Activated B cell treated with CpG ODN at 0.5 μM for 24 hours (primary cell): Measurements from ENCODE around the gene CAPN15. TPM values are rescaled to one million over a fixed set of nuclear protein-coding genes. Genes with fewer than 3 reads are reported as not detected.

Source experiments
- ATAC-seq: fragments of 200-7000 bp; cut with Tn5 transposase; one replicate; pipeline ENCODE4 v1.10.0; 2021; ENCODE audit warnings: low read depth, mild to moderate bottlenecking, moderate library complexity
- CTCF ChIA-PET: fragments of 350-600 bp; sonication (Branson Sonifier 250); formaldehyde crosslinking; loops from one replicate; lab custom pipeline; 2021; ENCODE audit warnings: antibody characterized with exemption; lab: Charles Lee
- POLR2A ChIA-PET: fragments of 350-600 bp; sonication (Branson Sonifier 250); formaldehyde crosslinking; loops from one replicate; lab custom pipeline; 2021; ENCODE audit warnings: antibody characterized with exemption; lab: Charles Lee
- DNase-seq: peaks from one replicate; pipeline ENCODE4 v3.0.0; 2022
- H3K27ac Mint-ChIP-seq: one replicate; pipeline ENCODE4 v1.8.0; 2020; ENCODE audit warnings: mixed read lengths
- H3K27me3 Mint-ChIP-seq: one replicate; pipeline ENCODE4 v1.8.0; 2021; ENCODE audit warnings: mixed read lengths
- H3K36me3 Mint-ChIP-seq: one replicate; pipeline ENCODE4 v1.8.0; 2021; ENCODE audit warnings: low read depth, mixed read lengths
- H3K4me1 Mint-ChIP-seq: one replicate; pipeline ENCODE4 v1.8.0; 2021; ENCODE audit warnings: mixed read lengths
- H3K4me3 Mint-ChIP-seq: one replicate; pipeline ENCODE4 v1.8.0; 2020; ENCODE audit warnings: mild to moderate bottlenecking, mixed read lengths
- H3K9me3 Mint-ChIP-seq: one replicate; pipeline ENCODE4 v1.8.0; 2020; ENCODE audit warnings: mixed read lengths
- CTCF ChIP-seq: fragments of 200-600 bp; IDR thresholded peaks from one replicate; pipeline ENCODE4 v1.8.0; 2022; ENCODE audit warnings: antibody characterized with exemption, mild to moderate bottlenecking
- intact Hi-C: fragments of 100-400 bp; cut with micrococcal nuclease; formaldehyde crosslinking; loops from one replicate; pipeline ENCODE4 v1.15.1; 2024
- total RNA-seq: library from RNA; stranded (reverse); gene quantifications from 2 replicates; pipeline ENCODE4 v1.2.3, GENCODE V29; 2022

CAPN15 gene
- total RNA-seq, 1 donor from 2014 or later: 95.1 TPM

- POLR2A ChIA-PET: no interaction called here
Observed at GRCh38 chr16:507996-508395, 19.5 kb upstream of the CAPN15 start.

GRCh38 chr16:508884-509736, 18.4 kb upstream of the CAPN15 start:
- Mint-ChIP-seq H3K9me3 (no peaks in the 10 kb centered on the region), H3K4me1 (no peaks in the 10 kb centered on the region), H3K27ac (no peak overlapping the region), H3K27me3 (no peaks in the 10 kb centered on the region), H3K36me3 (peaks cover 6% of the 10 kb centered on the region), H3K4me3 (no peak overlapping the region)
- DNase-seq (no peak), ATAC-seq (no peak)
- ChIA-PET CTCF (no interaction called here), POLR2A (interaction anchor here (0.6 kb wide), 1 partner anchor 370 kb away, joined by 6 read pairs; no protein-coding TSS in a partner anchor)
- no peak for TF ChIP-seq CTCF
- intact Hi-C loops: no loop called here

More at GRCh38 chr16:507996-508395, 19.5 kb upstream of the CAPN15 start:
- ATAC-seq (no peak), DNase-seq (no peak)
- intact Hi-C loops: no loop called here
- no peaks in the 10 kb centered on the region for H3K9me3 Mint-ChIP-seq
- no peaks in the 10 kb centered on the region for H3K4me1 Mint-ChIP-seq
- H3K4me3 Mint-ChIP-seq: no peak overlapping the region
- no peaks in the 10 kb centered on the region for H3K27me3 Mint-ChIP-seq
- H3K36me3 Mint-ChIP-seq: peaks cover 4% of the 10 kb centered on the region
- no peak overlapping the region for H3K27ac Mint-ChIP-seq
- CTCF ChIA-PET: no interaction called here
- no peak for TF ChIP-seq CTCF

- peaks cover 10% of the 10 kb centered on the region for H3K36me3 Mint-ChIP-seq
- no peak overlapping the region for H3K4me3 Mint-ChIP-seq
- TF ChIP-seq CTCF: no peak
- H3K27ac Mint-ChIP-seq: no peak overlapping the region
- no peaks in the 10 kb centered on the region for H3K9me3 Mint-ChIP-seq
- CTCF ChIA-PET: no interaction called here
- H3K4me1 Mint-ChIP-seq: no peaks in the 10 kb centered on the region
- POLR2A ChIA-PET: interaction anchor here (0.6 kb wide), 1 partner anchor 92 kb away, joined by 6 read pairs; no protein-coding TSS in a partner anchor
- intact Hi-C loops: no loop called here
- ATAC-seq (no peak), DNase-seq (no peak)
- H3K27me3 Mint-ChIP-seq: no peaks in the 10 kb centered on the region
Observed at GRCh38 chr16:510066-510825, 17.3 kb upstream of the CAPN15 start.

GRCh38 chr16:512802-513201, 14.7 kb upstream of the CAPN15 start:
- no peak for TF ChIP-seq CTCF
- ATAC-seq: no peak
- no peak for DNase-seq
- ChIA-PET CTCF (no interaction called here), POLR2A (no interaction called here)
- Mint-ChIP-seq H3K4me1 (no peaks in the 10 kb centered on the region), H3K27ac (no peak overlapping the region), H3K4me3 (no peak overlapping the region), H3K36me3 (peaks cover 10% of the 10 kb centered on the region), H3K27me3 (no peaks in the 10 kb centered on the region), H3K9me3 (no peaks in the 10 kb centered on the region)
- intact Hi-C loops: no loop called here

- no peak for TF ChIP-seq CTCF
- no peak for DNase-seq
- no peaks in the 10 kb centered on the region for H3K4me1 Mint-ChIP-seq
- ChIA-PET POLR2A (no interaction called here), CTCF (no interaction called here)
- no peak for ATAC-seq
- H3K27me3 Mint-ChIP-seq: no peaks in the 10 kb centered on the region
- no peak overlapping the region for H3K4me3 Mint-ChIP-seq
- H3K27ac Mint-ChIP-seq: no peak overlapping the region
- intact Hi-C loops: no loop called here
- H3K36me3 Mint-ChIP-seq: peaks cover 11% of the 10 kb centered on the region
- H3K9me3 Mint-ChIP-seq: no peaks in the 10 kb centered on the region
Observed at GRCh38 chr16:513950-514349, 13.6 kb upstream of the CAPN15 start.
